ENCODE data around the gene CDY2A.
"Not testable (repeated sequence)": the region's sequence is repeated elsewhere in the genome, so short reads cannot be mapped to it uniquely, and the experiment has no call there.

DNA sequence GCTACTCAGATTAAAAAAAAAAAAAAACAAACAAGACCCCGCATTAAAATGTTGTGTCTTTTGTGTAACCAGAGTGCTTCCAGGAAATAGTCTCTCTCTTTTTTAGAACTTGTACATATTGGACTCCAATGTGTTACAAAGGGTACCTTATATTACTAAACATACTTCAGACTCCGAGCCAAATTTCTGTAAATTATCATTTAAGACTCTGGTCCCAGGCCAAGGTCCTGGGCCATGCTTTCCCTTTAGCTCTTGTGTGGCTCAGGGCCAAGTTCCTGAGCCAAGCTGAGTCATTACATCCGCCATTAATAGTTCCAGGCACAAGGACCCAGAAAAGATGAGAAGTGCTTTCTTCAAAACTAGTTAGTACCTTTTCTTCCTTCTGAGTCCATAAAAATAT, 4.6 kb downstream of the CDY2A start:
- TF ChIP-seq, protein P1, sequence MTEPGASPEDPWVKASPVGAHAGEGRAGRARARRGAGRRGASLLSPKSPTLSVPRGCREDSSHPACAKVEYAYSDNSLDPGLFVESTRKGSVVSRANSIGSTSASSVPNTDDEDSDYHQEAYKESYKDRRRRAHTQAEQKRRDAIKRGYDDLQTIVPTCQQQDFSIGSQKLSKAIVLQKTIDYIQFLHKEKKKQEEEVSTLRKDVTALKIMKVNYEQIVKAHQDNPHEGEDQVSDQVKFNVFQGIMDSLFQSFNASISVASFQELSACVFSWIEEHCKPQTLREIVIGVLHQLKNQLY (CRISPR knock-in tag; IDR thresholded peaks at IDR 0.05), result not testable (repeated sequence)
- TF ChIP-seq, protein P2, sequence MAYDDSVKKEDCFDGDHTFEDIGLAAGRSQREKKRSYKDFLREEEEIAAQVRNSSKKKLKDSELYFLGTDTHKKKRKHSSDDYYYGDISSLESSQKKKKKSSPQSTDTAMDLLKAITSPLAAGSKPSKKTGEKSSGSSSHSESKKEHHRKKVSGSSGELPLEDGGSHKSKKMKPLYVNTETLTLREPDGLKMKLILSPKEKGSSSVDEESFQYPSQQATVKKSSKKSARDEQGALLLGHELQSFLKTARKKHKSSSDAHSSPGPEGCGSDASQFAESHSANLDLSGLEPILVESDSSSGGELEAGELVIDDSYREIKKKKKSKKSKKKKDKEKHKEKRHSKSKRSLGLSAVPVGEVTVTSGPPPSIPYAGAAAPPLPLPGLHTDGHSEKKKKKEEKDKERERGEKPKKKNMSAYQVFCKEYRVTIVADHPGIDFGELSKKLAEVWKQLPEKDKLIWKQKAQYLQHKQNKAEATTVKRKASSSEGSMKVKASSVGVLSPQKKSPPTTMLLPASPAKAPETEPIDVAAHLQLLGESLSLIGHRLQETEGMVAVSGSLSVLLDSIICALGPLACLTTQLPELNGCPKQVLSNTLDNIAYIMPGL (CRISPR knock-in tag; IDR thresholded peaks at IDR 0.05), result not testable (repeated sequence)
- TF ChIP-seq, protein P3, sequence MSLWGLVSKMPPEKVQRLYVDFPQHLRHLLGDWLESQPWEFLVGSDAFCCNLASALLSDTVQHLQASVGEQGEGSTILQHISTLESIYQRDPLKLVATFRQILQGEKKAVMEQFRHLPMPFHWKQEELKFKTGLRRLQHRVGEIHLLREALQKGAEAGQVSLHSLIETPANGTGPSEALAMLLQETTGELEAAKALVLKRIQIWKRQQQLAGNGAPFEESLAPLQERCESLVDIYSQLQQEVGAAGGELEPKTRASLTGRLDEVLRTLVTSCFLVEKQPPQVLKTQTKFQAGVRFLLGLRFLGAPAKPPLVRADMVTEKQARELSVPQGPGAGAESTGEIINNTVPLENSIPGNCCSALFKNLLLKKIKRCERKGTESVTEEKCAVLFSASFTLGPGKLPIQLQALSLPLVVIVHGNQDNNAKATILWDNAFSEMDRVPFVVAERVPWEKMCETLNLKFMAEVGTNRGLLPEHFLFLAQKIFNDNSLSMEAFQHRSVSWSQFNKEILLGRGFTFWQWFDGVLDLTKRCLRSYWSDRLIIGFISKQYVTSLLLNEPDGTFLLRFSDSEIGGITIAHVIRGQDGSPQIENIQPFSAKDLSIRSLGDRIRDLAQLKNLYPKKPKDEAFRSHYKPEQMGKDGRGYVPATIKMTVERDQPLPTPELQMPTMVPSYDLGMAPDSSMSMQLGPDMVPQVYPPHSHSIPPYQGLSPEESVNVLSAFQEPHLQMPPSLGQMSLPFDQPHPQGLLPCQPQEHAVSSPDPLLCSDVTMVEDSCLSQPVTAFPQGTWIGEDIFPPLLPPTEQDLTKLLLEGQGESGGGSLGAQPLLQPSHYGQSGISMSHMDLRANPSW (CRISPR knock-in tag; conservative IDR thresholded peaks at IDR 0.05; ENCODE audit: low read depth), result not testable (repeated sequence)
- TF ChIP-seq, protein P4, sequence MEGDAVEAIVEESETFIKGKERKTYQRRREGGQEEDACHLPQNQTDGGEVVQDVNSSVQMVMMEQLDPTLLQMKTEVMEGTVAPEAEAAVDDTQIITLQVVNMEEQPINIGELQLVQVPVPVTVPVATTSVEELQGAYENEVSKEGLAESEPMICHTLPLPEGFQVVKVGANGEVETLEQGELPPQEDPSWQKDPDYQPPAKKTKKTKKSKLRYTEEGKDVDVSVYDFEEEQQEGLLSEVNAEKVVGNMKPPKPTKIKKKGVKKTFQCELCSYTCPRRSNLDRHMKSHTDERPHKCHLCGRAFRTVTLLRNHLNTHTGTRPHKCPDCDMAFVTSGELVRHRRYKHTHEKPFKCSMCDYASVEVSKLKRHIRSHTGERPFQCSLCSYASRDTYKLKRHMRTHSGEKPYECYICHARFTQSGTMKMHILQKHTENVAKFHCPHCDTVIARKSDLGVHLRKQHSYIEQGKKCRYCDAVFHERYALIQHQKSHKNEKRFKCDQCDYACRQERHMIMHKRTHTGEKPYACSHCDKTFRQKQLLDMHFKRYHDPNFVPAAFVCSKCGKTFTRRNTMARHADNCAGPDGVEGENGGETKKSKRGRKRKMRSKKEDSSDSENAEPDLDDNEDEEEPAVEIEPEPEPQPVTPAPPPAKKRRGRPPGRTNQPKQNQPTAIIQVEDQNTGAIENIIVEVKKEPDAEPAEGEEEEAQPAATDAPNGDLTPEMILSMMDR (IDR thresholded peaks at IDR 0.05), result not testable (repeated sequence)
- TF ChIP-seq, protein P5, sequence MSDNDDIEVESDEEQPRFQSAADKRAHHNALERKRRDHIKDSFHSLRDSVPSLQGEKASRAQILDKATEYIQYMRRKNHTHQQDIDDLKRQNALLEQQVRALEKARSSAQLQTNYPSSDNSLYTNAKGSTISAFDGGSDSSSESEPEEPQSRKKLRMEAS (CRISPR knock-in tag; IDR thresholded peaks at IDR 0.05), result not testable (repeated sequence)
- TF ChIP-seq ELF4 (CRISPR knock-in tag; IDR thresholded peaks at IDR 0.05; ENCODE audit: low read depth), result not testable (repeated sequence)
